Upper lobe of left lung (tissue), 6 donors: ENCODE results near the gene CHRNE. TPM values are rescaled to one million over a fixed set of nuclear protein-coding genes. Genes with fewer than 3 reads are reported as not detected.

ENCODE experiments used
- ATAC-seq, 2 donors: fragments of 200-7000 bp; cut with Tn5 transposase; one replicate each; pipeline ENCODE4 v1.9.1; 2022; ENCODE audit warnings: mild to moderate bottlenecking in 2 of 2, moderate library complexity in 2 of 2; ENCODE audit not compliant: low FRiP score in 2 of 2
- DNase-seq, 2 donors: peaks; one replicate each; pipeline ENCODE4 v3.0.0-alpha.2; 2019 to 2020
- H3K27ac ChIP-seq, 4 donors: fragments of 200-600 bp; sonication (generic); one replicate each; pipeline ENCODE4 v1.5.1; 2016 to 2019
- H3K27me3 ChIP-seq, 4 donors: fragments of 200-600 bp; sonication (generic); one replicate each; pipeline ENCODE4 v1.5.1; 2017 to 2019
- H3K36me3 ChIP-seq, 4 donors: fragments of 200-600 bp; sonication (generic); one replicate each; pipeline ENCODE4 v1.5.1; 2016 to 2019
- H3K4me1 ChIP-seq, 4 donors: fragments of 200-600 bp; sonication (generic); one replicate each; pipeline ENCODE4 v1.5.1; 2018 to 2019
- H3K4me3 ChIP-seq, 4 donors: fragments of 200-600 bp; sonication (generic); one replicate each; pipeline ENCODE4 v1.5.1; 2017 to 2019; ENCODE audit warnings: mild to moderate bottlenecking in 2 of 4, moderate library complexity in 1 of 4
- H3K9me3 ChIP-seq, 4 donors: fragments of 200-600 bp; sonication (generic); one replicate each; pipeline ENCODE4 v1.5.1; 2018 to 2019
- EP300 ChIP-seq, 4 donors: sonication (generic); formaldehyde crosslinking; IDR thresholded peaks; one replicate each; pipeline ENCODE4 v1.5.1; 2017; ENCODE audit warnings: antibody characterized with exemption in 4 of 4, control low read depth in 2 of 4
- POLR2A ChIP-seq, 4 donors: fragments of 450-650 bp; IDR thresholded peaks; one replicate each; pipeline ENCODE4 v1.5.1; 2016 to 2017; ENCODE audit warnings: antibody characterized with exemption in 4 of 4, mild to moderate bottlenecking in 2 of 4
- POLR2AphosphoS5 ChIP-seq, 2 donors: sonication (generic); formaldehyde crosslinking; IDR thresholded peaks; one replicate each; pipeline ENCODE4 v1.5.1; 2017; ENCODE audit warnings: antibody characterized with exemption in 2 of 2
- WGBS, 2 donors: methylation state at CpG; one replicate each; pipeline ENCODE4 v1.1.5; 2017 to 2018; 5-methylcytosine and 5-hydroxymethylcytosine counted together
- total RNA-seq, 6 donors: library from RNA; depleted of rRNA in 4 of 6; stranded (reverse); fragments of >200 nt in 4 of 6; gene quantifications; one replicate each; pipeline versions ENCODE4 v1.1.0 to v1.2.1, GENCODE V29; 2016 to 2021
- TF ChIP-seq, protein P1 (sequence below), 6 experiments: fragments of 450-650 bp in 4 of 6; fragments of 200-600 bp in 2 of 6; sonication (generic) in 2 of 6; IDR thresholded peaks; one replicate each; pipeline ENCODE4 v1.5.1; 2016 to 2019; ENCODE audit warnings: antibody characterized with exemption in 6 of 6
- donor health status: DM: no; HTN: no; CAD: no; lungs with moderate emphysema.
- donor health status: DM: no; HTN: yes; CAD: no; lungs with severe emphysema.

Gene CHRNE
- total RNA-seq, 6 donors from 2014 or later = 0.61 to 1.7 (median 1.2) TPM; not detected in 2

DNA sequence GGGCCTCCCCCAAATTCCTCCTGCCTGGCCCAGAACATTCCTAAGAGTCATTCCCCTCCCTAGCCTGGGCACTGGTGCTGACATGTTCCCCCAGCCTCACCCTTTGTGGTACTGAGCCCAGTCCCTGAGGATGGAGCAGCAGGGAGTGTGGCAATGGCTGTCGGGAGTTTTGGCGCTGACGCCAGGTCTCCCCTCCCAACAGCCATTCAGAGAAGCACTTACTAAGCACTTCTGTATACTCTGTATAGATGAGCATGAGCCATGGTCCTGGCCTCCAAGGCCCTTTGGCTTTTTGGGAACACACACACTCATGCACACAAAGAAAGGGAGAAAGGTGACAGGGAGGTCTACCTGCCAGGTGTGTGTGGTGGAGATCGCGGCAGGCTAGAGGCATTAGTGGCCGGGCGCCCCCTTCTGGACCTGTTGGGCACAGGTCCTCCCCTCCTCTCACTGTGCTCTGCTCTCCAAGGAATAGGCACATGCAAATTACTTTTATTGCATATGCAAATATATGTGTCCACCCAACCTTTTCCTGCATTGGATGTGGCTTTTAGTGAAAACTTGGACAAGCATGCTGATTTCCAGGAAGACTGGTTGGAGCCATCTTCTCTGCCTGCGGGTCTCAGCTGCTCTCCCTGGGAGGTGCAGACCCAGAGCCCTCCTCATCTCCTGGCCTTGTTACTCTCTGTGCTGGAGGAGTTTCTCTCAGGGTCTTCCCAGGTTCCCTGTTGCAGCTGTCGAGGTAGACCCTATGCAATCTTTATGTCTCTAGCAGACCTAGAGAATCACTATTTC is 20.9 kb downstream of the CHRNE start:
- H3K36me3 ChIP-seq = peaks cover 13 to 66% (median 50%) of the 10 kb centered on the region in 4 donors
- TF ChIP-seq POLR2AphosphoS5 (IDR thresholded peaks at IDR 0.05) = no peak
- TF ChIP-seq EP300 (IDR thresholded peaks at IDR 0.05) = no peak
- TF ChIP-seq, protein P1, sequence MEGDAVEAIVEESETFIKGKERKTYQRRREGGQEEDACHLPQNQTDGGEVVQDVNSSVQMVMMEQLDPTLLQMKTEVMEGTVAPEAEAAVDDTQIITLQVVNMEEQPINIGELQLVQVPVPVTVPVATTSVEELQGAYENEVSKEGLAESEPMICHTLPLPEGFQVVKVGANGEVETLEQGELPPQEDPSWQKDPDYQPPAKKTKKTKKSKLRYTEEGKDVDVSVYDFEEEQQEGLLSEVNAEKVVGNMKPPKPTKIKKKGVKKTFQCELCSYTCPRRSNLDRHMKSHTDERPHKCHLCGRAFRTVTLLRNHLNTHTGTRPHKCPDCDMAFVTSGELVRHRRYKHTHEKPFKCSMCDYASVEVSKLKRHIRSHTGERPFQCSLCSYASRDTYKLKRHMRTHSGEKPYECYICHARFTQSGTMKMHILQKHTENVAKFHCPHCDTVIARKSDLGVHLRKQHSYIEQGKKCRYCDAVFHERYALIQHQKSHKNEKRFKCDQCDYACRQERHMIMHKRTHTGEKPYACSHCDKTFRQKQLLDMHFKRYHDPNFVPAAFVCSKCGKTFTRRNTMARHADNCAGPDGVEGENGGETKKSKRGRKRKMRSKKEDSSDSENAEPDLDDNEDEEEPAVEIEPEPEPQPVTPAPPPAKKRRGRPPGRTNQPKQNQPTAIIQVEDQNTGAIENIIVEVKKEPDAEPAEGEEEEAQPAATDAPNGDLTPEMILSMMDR (IDR thresholded peaks at IDR 0.05) = peak; percentile 72 to 82 (median 80)
- no peak for TF ChIP-seq POLR2A (IDR thresholded peaks at IDR 0.05)
- H3K27ac ChIP-seq = peak overlapping the region in 2 of 4 donors; percentile 31 to 35
- H3K4me1 ChIP-seq = peaks cover 0 to 3% (median 0%) of the 10 kb centered on the region in 4 donors
- peak; percentile 62 to 80 for ATAC-seq
- no peaks in the 10 kb centered on the region for H3K9me3 ChIP-seq
- peak in 1 of 2 donors; percentile 84 for DNase-seq
- H3K27me3 ChIP-seq = no peaks in the 10 kb centered on the region
- 36 to 39% methylated on average over 8 to 9 of the region's 9 CpGs for WGBS, 2 donors
- no peak overlapping the region for H3K4me3 ChIP-seq

DNA sequence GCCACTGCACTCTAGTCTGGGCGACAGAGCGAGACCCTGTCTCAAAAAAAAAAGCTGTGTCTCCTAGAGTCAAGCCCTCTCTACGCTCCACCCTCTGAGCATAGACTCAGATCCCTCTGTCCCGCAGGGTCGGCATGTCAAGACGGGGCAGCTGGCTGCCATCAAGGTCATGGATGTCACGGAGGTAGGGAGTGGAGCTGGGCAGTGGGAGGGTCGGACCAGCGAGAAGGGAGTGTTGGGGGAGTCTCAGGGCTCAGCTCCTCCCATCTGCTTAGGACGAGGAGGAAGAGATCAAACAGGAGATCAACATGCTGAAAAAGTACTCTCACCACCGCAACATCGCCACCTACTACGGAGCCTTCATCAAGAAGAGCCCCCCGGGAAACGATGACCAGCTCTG is 22.0 kb downstream of the CHRNE start:
- H3K27ac ChIP-seq = no peak overlapping the region
- 84 to 86% methylated on average over 15 of the region's 15 CpGs for WGBS, 2 donors
- no peak for ATAC-seq
- no peaks in the 10 kb centered on the region for H3K27me3 ChIP-seq
- no peaks in the 10 kb centered on the region for H3K9me3 ChIP-seq
- TF ChIP-seq, protein P1 (IDR thresholded peaks at IDR 0.05) = no peak
- TF ChIP-seq POLR2A (IDR thresholded peaks at IDR 0.05) (no peak), POLR2AphosphoS5 (IDR thresholded peaks at IDR 0.05) (no peak), EP300 (IDR thresholded peaks at IDR 0.05) (no peak)
- peaks cover 8 to 55% (median 39%) of the 10 kb centered on the region in 4 donors for H3K36me3 ChIP-seq
- no peak for DNase-seq
- peaks cover 0 to 3% (median 0%) of the 10 kb centered on the region in 4 donors for H3K4me1 ChIP-seq
- no peak overlapping the region for H3K4me3 ChIP-seq

DNA sequence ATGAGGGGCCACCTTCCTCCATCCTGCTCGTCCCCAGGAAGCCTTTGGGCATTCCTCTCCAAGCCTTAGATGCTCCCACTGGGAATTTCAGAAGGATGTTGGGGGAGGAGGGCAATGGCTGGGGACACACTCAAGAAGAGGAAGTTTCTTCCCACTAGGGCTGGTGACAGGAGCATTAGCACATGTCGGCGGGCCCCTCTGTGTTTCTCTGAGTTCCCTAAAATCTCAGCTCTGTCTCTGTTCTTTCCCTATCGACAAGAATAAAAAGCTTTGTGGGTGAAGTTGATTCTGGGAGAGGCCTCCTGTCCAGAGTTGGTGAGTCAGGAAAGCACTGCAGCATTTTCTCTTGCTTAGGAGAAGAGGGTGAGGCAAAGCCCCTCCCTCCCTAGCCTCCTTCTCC is 23.3 kb downstream of the CHRNE start:
- peaks cover 4 to 42% (median 27%) of the 10 kb centered on the region in 4 donors for H3K36me3 ChIP-seq
- WGBS, 2 donors = 49 to 72% methylated on average over 4 of the region's 4 CpGs
- ATAC-seq (peak; percentile 4 to 47), DNase-seq (peak in 1 of 2 donors; percentile 42)
- no peak for TF ChIP-seq POLR2A (IDR thresholded peaks at IDR 0.05)
- no peak for TF ChIP-seq EP300 (IDR thresholded peaks at IDR 0.05)
- TF ChIP-seq, protein P1 (IDR thresholded peaks at IDR 0.05) = no peak
- TF ChIP-seq POLR2AphosphoS5 (IDR thresholded peaks at IDR 0.05) = no peak
- no peaks in the 10 kb centered on the region for H3K9me3 ChIP-seq
- peaks cover 0 to 3% (median 0%) of the 10 kb centered on the region in 4 donors for H3K4me1 ChIP-seq
- H3K4me3 ChIP-seq = no peak overlapping the region
- no peaks in the 10 kb centered on the region for H3K27me3 ChIP-seq
- H3K27ac ChIP-seq = no peak overlapping the region

DNA sequence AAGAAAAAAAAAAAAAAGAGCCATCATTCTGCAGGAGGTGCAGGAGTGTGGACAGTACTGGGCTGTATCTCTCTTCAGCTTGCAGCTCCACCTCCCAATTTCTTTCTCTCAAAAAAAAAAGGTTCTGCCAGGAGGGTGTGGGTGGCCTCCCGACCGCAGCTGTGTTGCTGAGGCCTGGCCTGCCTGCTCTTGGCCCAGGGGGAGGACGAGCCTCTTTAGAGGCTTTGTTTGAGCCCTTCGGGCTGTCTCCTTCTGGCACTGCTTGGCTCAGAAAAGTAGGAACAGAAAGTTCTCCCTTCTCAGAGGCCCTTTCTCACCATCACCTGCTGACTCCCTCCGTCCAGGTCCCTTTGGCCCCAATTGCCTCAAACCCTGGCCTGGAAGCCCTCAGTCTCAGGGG is 25.8 kb downstream of the CHRNE start:
- 66 to 83% methylated on average over 5 of the region's 5 CpGs for WGBS, 2 donors
- peak in 1 of 2 donors; percentile 34 for ATAC-seq
- Histone ChIP-seq H3K9me3 (no peaks in the 10 kb centered on the region), H3K36me3 (peaks cover 0 to 30% (median 21%) of the 10 kb centered on the region in 4 donors), H3K27me3 (no peaks in the 10 kb centered on the region), H3K4me3 (no peak overlapping the region), H3K4me1 (peaks cover 0 to 5% (median 2%) of the 10 kb centered on the region in 4 donors), H3K27ac (peak overlapping the region in 1 of 4 donors; percentile 1)
- DNase-seq = no peak
- TF ChIP-seq, protein P1 (IDR thresholded peaks at IDR 0.05) = no peak
- TF ChIP-seq POLR2AphosphoS5 (IDR thresholded peaks at IDR 0.05) (no peak), POLR2A (IDR thresholded peaks at IDR 0.05) (no peak), EP300 (IDR thresholded peaks at IDR 0.05) (no peak)
